Measurements from ENCODE around the gene ARL8A. TPM values are rescaled to one million over a fixed set of nuclear protein-coding genes. Genes with fewer than 3 reads are reported as not detected.
A peak's percentile ranks its signal among the peaks of the same experiment; 100 is the strongest.
"Not testable (repeated sequence)": the region's sequence is repeated elsewhere in the genome, so short reads cannot be mapped to it uniquely, and the experiment has no call there.

The ARL8A gene
- total RNA-seq, 4 donors from 2014 or later, result 34.9 to 57.5 (median 43.6) TPM

DNA sequence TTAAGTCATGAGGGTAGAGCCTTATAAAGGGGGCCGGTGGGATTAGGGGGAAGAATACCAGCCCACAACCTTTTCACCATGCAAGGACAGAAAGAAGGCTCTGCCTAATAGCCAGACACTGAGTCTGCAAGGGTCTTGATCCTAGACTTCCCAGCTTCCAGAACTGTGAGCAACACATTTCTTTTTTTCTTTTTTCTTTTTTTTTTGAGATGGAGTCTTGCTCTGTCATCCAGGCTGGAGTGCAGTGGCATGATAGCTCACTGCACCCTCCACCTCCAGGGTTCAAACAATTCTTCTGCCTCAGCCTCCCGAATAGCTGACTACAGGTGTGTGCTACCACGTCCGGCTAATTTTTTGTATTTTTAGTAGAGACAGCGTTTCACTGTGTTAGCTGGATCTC is 1.7 kb upstream of the ARL8A start:
- WGBS, 2 donors (ENCODE audit: low coverage in 1 of 2), result 74 to 93% methylated on average over 3 to 4 of the region's 5 CpGs
- no peaks in the 10 kb centered on the region for H3K36me3 ChIP-seq
- H3K4me1 ChIP-seq, result peaks cover 0 to 35% (median 14%) of the 10 kb centered on the region in 3 donors
- H3K27me3 ChIP-seq, result no peaks in the 10 kb centered on the region
- no peak overlapping the region for H3K4me3 ChIP-seq
- TF ChIP-seq POLR2A (IDR thresholded peaks at IDR 0.05) (no peak), EP300 (IDR thresholded peaks at IDR 0.05) (no peak), POLR2AphosphoS5 (IDR thresholded peaks at IDR 0.05) (no peak), CTCF (IDR thresholded peaks at IDR 0.05) (no peak)
- ATAC-seq, result no peak
- H3K27ac ChIP-seq, result no peak overlapping the region
- H3K9me3 ChIP-seq, result no peaks in the 10 kb centered on the region

DNA sequence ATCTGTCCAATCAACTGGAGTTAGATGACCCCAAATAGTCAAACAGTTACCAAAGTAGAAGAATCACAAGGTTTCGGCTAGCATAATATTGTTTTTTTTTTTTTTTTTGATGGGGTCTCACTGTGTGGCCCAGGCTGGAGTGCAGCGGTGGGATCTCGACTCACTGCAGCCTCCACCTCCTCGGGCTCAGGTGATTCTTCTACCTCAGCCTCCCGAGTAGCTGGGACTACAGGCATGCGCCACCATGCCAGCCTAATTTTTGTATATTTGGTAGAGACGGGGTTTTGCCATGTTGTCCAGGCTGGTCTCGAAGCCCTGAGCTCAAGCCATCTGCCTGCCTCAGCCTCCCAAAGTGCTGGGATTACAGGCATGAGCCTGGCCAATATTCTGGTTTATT is 1.2 kb upstream of the ARL8A start:
- 97% methylated on average over 8 of the region's 8 CpGs; no CpG with 5 or more reads in 1 of the 2 donors for WGBS, 2 donors (ENCODE audit: low coverage in 1 of 2)
- not testable (repeated sequence) for H3K36me3 ChIP-seq, H3K27me3 ChIP-seq, H3K9me3 ChIP-seq, ATAC-seq, H3K4me3 ChIP-seq
- peak overlapping the region in 2 of 4 donors; percentile 94 for H3K27ac ChIP-seq
- peaks cover 0 to 40% (median 17%) of the 10 kb centered on the region in 3 donors for H3K4me1 ChIP-seq

DNA sequence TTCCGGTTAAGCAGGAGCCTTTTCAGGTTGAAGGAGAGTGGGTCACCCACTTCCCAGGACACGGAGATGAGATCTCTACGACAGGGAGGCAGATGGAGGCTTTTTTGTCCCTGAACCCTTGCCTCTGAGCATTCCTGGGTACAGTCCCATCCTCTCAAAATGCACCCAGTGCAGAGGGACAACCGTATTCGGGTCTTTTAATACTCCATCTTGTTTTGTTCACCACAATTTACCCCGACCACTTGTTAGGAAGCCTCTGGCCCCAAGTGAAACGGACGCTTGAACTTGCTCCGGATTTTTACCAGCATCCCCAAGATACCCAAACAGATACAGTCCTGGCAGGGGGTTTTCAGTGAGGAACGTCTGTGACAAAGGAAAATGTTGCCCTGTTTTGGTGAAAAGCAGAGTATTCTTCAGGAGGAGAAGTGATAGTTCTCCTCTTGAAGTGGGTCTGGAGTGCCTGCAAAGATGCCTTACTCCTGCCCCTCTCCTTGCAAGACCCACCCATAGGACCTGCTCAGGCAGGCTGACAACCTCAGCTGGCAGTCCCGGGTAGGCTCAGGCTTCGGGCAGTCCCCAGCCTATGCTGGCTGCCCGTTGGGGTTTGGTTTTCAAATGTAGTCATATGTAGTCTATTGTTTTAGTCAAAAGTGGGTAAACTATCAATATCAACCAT is 669 bp upstream of the ARL8A start:
- Histone ChIP-seq H3K4me1 (peaks cover 0 to 46% (median 17%) of the 10 kb centered on the region in 3 donors), H3K27me3 (no peaks in the 10 kb centered on the region), H3K9me3 (no peaks in the 10 kb centered on the region), H3K36me3 (no peaks in the 10 kb centered on the region), H3K27ac (peak overlapping the region; percentile 71 to 97 (median 94)), H3K4me3 (peak overlapping the region; percentile 90 to 93)
- ATAC-seq, result no peak
- TF ChIP-seq CTCF (IDR thresholded peaks at IDR 0.05) (no peak), EP300 (IDR thresholded peaks at IDR 0.05) (no peak), POLR2AphosphoS5 (IDR thresholded peaks at IDR 0.05) (no peak), POLR2A (IDR thresholded peaks at IDR 0.05) (no peak)
- 3 to 18% methylated on average over 3 to 11 of the region's 13 CpGs for WGBS, 2 donors (ENCODE audit: low coverage in 1 of 2)

GRCh38 chr1:202143768-202144401 is 652 bp downstream of the ARL8A start:
- peak; percentile 76 for ATAC-seq
- peaks cover 0 to 4% of the 10 kb centered on the region in 2 donors for H3K36me3 ChIP-seq
- WGBS, 2 donors (ENCODE audit: low coverage in 1 of 2), result 0% methylated on average over 4 of the region's 58 CpGs; no CpG with 5 or more reads in 1 of the 2 donors
- peak overlapping the region; percentile 71 to 97 (median 94) for H3K27ac ChIP-seq
- no peaks in the 10 kb centered on the region for H3K27me3 ChIP-seq
- H3K4me1 ChIP-seq, result peaks cover 0 to 56% (median 17%) of the 10 kb centered on the region in 3 donors
- H3K9me3 ChIP-seq, result no peaks in the 10 kb centered on the region
- H3K4me3 ChIP-seq, result peak overlapping the region; percentile 90 to 93
- TF ChIP-seq EP300 (IDR thresholded peaks at IDR 0.05) (no peak), CTCF (IDR thresholded peaks at IDR 0.05) (no peak), POLR2A (IDR thresholded peaks at IDR 0.05) (no peak)

GRCh38 chr1:202143011-202143767 is 1.3 kb downstream of the ARL8A start:
- Histone ChIP-seq H3K27ac (peak overlapping the region; percentile 71 to 97 (median 94)), H3K36me3 (peaks cover 0 to 8% of the 10 kb centered on the region in 2 donors), H3K4me3 (peak overlapping the region; percentile 90 to 93), H3K27me3 (no peaks in the 10 kb centered on the region), H3K9me3 (no peaks in the 10 kb centered on the region), H3K4me1 (peaks cover 0 to 63% (median 17%) of the 10 kb centered on the region in 3 donors)
- ATAC-seq, result peak; percentile 39
- TF ChIP-seq POLR2AphosphoS5 (IDR thresholded peaks at IDR 0.05) (no peak), CTCF (IDR thresholded peaks at IDR 0.05) (no peak), EP300 (IDR thresholded peaks at IDR 0.05) (no peak), POLR2A (IDR thresholded peaks at IDR 0.05) (no peak)
- 0 to 6% methylated on average over 5 to 12 of the region's 17 CpGs for WGBS, 2 donors (ENCODE audit: low coverage in 1 of 2)

DNA sequence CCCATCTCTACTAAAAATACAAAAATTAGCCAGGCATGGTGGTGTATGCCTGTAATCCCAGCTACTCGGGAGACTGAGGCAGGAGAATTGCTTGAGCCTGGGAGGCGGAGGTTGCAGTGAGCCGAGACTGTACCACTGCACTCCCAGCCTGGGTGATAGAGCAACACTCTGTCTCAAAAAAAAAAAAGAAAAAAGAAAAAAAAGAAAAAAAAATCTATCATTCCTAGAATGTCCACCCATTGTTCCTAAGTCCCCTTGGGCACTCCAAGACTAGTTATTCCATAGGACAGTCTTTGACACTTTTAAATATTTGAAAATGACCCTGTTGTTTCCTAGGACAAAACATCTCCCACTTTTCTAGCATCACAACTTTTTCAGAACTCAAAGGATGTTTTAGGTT is 3.1 kb downstream of the ARL8A start:
- Histone ChIP-seq H3K36me3 (peaks cover 0 to 25% of the 10 kb centered on the region in 2 donors), H3K4me1 (peaks cover 0 to 69% (median 17%) of the 10 kb centered on the region in 3 donors), H3K27ac (peak overlapping the region in 2 of 4 donors; percentile 94)
- not testable (repeated sequence) for ATAC-seq, H3K9me3 ChIP-seq, H3K27me3 ChIP-seq, H3K4me3 ChIP-seq
- WGBS, 2 donors (ENCODE audit: low coverage in 1 of 2), result 93 to 100% methylated on average over 1 to 3 of the region's 3 CpGs
